ENCODE results near the gene APAF1. TPM values are rescaled to one million over a fixed set of nuclear protein-coding genes. Genes with fewer than 3 reads are reported as not detected.
A peak's percentile ranks its signal among the peaks of the same experiment; 100 is the strongest.

Gene APAF1
- total and polyA plus RNA-seq, 8 donors: 21.1 to 54.4 (median 41.9) TPM

GRCh38 chr12:98738539-98738938 is 93.4 kb downstream of the APAF1 start:
- ATAC-seq (no peak), DNase-seq (no peak)
- intact Hi-C loops (cut with DNase I): no loop called here
- Histone ChIP-seq H3K4me1 (peaks cover 0 to 5% of the 10 kb centered on the region in 2 donors), H3K9me3 (peaks cover 0 to 3% of the 10 kb centered on the region in 2 donors), H3K4me3 (no peak overlapping the region), H3K27me3 (peaks cover 0 to 18% of the 10 kb centered on the region in 2 donors), H3K27ac (no peak overlapping the region), H3K36me3 (peaks cover 0 to 33% of the 10 kb centered on the region in 2 donors)
- TF ChIP-seq CTCF (IDR thresholded peaks at IDR 0.05): no peak

- no peak for TF ChIP-seq CTCF (IDR thresholded peaks at IDR 0.05)
- ATAC-seq: no peak
- intact Hi-C loops (cut with DNase I): no loop called here
Observed at GRCh38 chr12:98740751-98741150, 95.7 kb downstream of the APAF1 start.

GRCh38 chr12:98741196-98741555 is 96.1 kb downstream of the APAF1 start:
- Histone ChIP-seq H3K27ac (no peak overlapping the region), H3K27me3 (peaks cover 5 to 40% of the 10 kb centered on the region in 2 donors), H3K4me1 (peaks cover 5 to 11% of the 10 kb centered on the region in 2 donors), H3K36me3 (peaks cover 0 to 10% of the 10 kb centered on the region in 2 donors), H3K4me3 (no peak overlapping the region), H3K9me3 (peaks cover 0 to 3% of the 10 kb centered on the region in 2 donors)
- ATAC-seq (no peak), DNase-seq (no peak)
- intact Hi-C loops (cut with DNase I): no loop called here
- TF ChIP-seq CTCF (IDR thresholded peaks at IDR 0.05): no peak

More at GRCh38 chr12:98740751-98741150, 95.7 kb downstream of the APAF1 start:
- peaks cover 5 to 7% of the 10 kb centered on the region in 2 donors for H3K4me1 ChIP-seq
- H3K27me3 ChIP-seq: peaks cover under 1 to 35% of the 10 kb centered on the region in 2 donors
- H3K36me3 ChIP-seq: peaks cover 0 to 14% of the 10 kb centered on the region in 2 donors
- no peak for DNase-seq
- H3K9me3 ChIP-seq: peaks cover 0 to 3% of the 10 kb centered on the region in 2 donors
- no peak overlapping the region for H3K27ac ChIP-seq
- H3K4me3 ChIP-seq: no peak overlapping the region

GRCh38 chr12:98741556-98742265 is 96.6 kb downstream of the APAF1 start:
- Histone ChIP-seq H3K27me3 (peaks cover 7 to 45% of the 10 kb centered on the region in 2 donors), H3K9me3 (peaks cover 0 to 3% of the 10 kb centered on the region in 2 donors), H3K36me3 (peaks cover 0 to 5% of the 10 kb centered on the region in 2 donors), H3K27ac (no peak overlapping the region), H3K4me1 (peaks cover 3 to 12% of the 10 kb centered on the region in 2 donors), H3K4me3 (no peak overlapping the region)
- ATAC-seq (no peak), DNase-seq (no peak)
- TF ChIP-seq CTCF (IDR thresholded peaks at IDR 0.05): no peak
- intact Hi-C loops (cut with DNase I): no loop called here

GRCh38 chr12:98743362-98743953 is 98.4 kb downstream of the APAF1 start:
- DNase-seq (no peak), ATAC-seq (no peak)
- Histone ChIP-seq H3K27me3 (peaks cover 7 to 60% of the 10 kb centered on the region in 2 donors), H3K27ac (no peak overlapping the region), H3K4me3 (no peak overlapping the region), H3K36me3 (no peaks in the 10 kb centered on the region), H3K9me3 (peaks cover 0 to 3% of the 10 kb centered on the region in 2 donors), H3K4me1 (peaks cover 0 to 12% of the 10 kb centered on the region in 2 donors)
- TF ChIP-seq CTCF (IDR thresholded peaks at IDR 0.05): peak in 1 of 2 donors; percentile 34
- intact Hi-C loops (cut with DNase I): no loop called here
